HCT116 (cell line): ENCODE results near the gene HCST. TPM values are rescaled to one million over a fixed set of nuclear protein-coding genes. Genes with fewer than 3 reads are reported as not detected.

Source experiments
- ATAC-seq: fragments of 200-7000 bp; cut with Tn5 transposase; 2 replicates; pipeline ENCODE4 v1.9.1; 2020; ENCODE audit warnings: mild to moderate bottlenecking, moderate library complexity
- BruUV-seq: library from RNA; stranded (reverse); fragments of 400-500 nt; replicated peaks from 2 replicates; lab custom pipeline; 2021; lab: Mats Ljungman, UMichigan
- CTCF ChIA-PET: fragments of 300-600 bp; sonication (Branson Sonifier 250); formaldehyde crosslinking; loops from one replicate; lab custom pipeline; 2021; ENCODE audit warnings: antibody characterized with exemption; lab: Charles Lee
- POLR2A ChIA-PET: fragments of 300-600, 350-600 bp; sonication (Branson Sonifier 250); formaldehyde crosslinking; loops from one replicate; lab custom pipeline; 2021; ENCODE audit warnings: antibody characterized with exemption; lab: Charles Lee
- RAD21 ChIA-PET, 2 experiments: fragments of 300-600 bp; sonication (Branson Sonifier 250); formaldehyde crosslinking; loops; one replicate each; lab custom pipeline; 2023; ENCODE audit warnings: low total read pairs in 2 of 2; ENCODE audit not compliant: uncharacterized antibody in 2 of 2, unreplicated experiment in 2 of 2, low non-redundant PET in 1 of 2; lab: Charles Lee
- DNase-seq: peaks from one replicate; pipeline ENCODE4 v3.0.0-alpha.2; 2010; ENCODE audit warnings: low read depth, low spot score
- H2AFZ ChIP-seq: fragments of 200-600 bp; shearing (Covaris generic), sonication (generic); 2 replicates; pipeline ENCODE4 v1.6.1; 2017; ENCODE audit warnings: low read depth, mixed run types, mixed read lengths, antibody characterized with exemption, low read length; ENCODE audit not compliant: poor library complexity, severe bottlenecking
- H3K27ac ChIP-seq: 2 replicates; pipeline ENCODE4 v1.5.1; 2012; ENCODE audit warnings: low read depth, low read length
- H3K27me3 ChIP-seq: fragments of 200-600 bp; sonication (generic); 2 replicates; pipeline ENCODE4 v1.6.1; 2016; ENCODE audit warnings: mixed run types, low read length, mixed read lengths; ENCODE audit not compliant: insufficient read depth
- H3K36me3 ChIP-seq, 2 experiments: fragments of 200-500 bp in 1 of 2; fragments of 200-600 bp in 1 of 2; sonication (Bioruptor generic) in 1 of 2; sonication (generic) in 1 of 2; 2 replicates each; pipeline versions ENCODE4 v1.5.1 to v1.6.1; 2014 to 2016; ENCODE audit warnings: low read length in 2 of 2, inconsistent platforms in 1 of 2, mixed read lengths in 1 of 2, mixed run types in 1 of 2; ENCODE audit not compliant: insufficient read depth in 2 of 2, control insufficient read depth in 1 of 2
- H3K4me1 ChIP-seq, 2 experiments: fragments of 200-600 bp in 1 of 2; sonication (generic) in 1 of 2; 2 replicates each; pipeline versions ENCODE4 v1.5.1 to v1.6.1; 2012 to 2017; ENCODE audit warnings: low read length in 2 of 2, inconsistent platforms in 1 of 2, mild to moderate bottlenecking in 1 of 2, mixed read lengths in 1 of 2, mixed run types in 1 of 2, moderate library complexity in 1 of 2; ENCODE audit not compliant: insufficient read depth in 2 of 2, control insufficient read depth in 1 of 2
- H3K4me2 ChIP-seq: fragments of 200-600 bp; sonication (generic); 2 replicates; pipeline ENCODE4 v1.6.1; 2017; ENCODE audit warnings: mixed run types, low read length, mixed read lengths
- H3K4me3 ChIP-seq, 2 experiments: fragments of 200-600 bp in 1 of 2; sonication (generic) in 1 of 2; replicated peaks in 1 of 2; 2 replicates each; pipeline ENCODE4 v1.5.1; 2011 to 2016; ENCODE audit warnings: low read length in 2 of 2, control low read depth in 1 of 2, low read depth in 1 of 2, mild to moderate bottlenecking in 1 of 2, mixed read lengths in 1 of 2, mixed run types in 1 of 2
- H3K79me2 ChIP-seq: fragments of 200-600 bp; sonication (generic); 2 replicates; pipeline ENCODE4 v1.6.1; 2017; ENCODE audit warnings: mild to moderate bottlenecking, mixed run types, low read length, moderate library complexity, mixed read lengths; ENCODE audit not compliant: insufficient read depth
- H3K9ac ChIP-seq: fragments of 200-600 bp; sonication (generic); 2 replicates; pipeline ENCODE4 v1.6.1; 2016; ENCODE audit warnings: low read length, mixed read lengths
- H3K9me2 ChIP-seq: fragments of 200-600 bp; sonication (generic), shearing (Covaris generic); 2 replicates; pipeline ENCODE4 v1.6.1; 2017; ENCODE audit warnings: mixed run types, mild to moderate bottlenecking, moderate library complexity; ENCODE audit not compliant: insufficient read depth
- H3K9me3 ChIP-seq, 2 experiments: fragments of 200-500 bp in 1 of 2; fragments of 200-600 bp in 1 of 2; sonication (Bioruptor generic) in 1 of 2; sonication (generic) in 1 of 2; 2 replicates each; pipeline ENCODE4 v1.6.1; 2014 to 2017; ENCODE audit warnings: low read length in 2 of 2, mixed read lengths in 2 of 2, inconsistent platforms in 1 of 2, low read depth in 1 of 2, mild to moderate bottlenecking in 1 of 2, mixed run types in 1 of 2, moderate library complexity in 1 of 2; ENCODE audit not compliant: control insufficient read depth in 1 of 2, insufficient read depth in 1 of 2
- H4K20me1 ChIP-seq: fragments of 200-600 bp; sonication (generic), shearing (Covaris generic); 2 replicates; pipeline ENCODE4 v1.6.1; 2017; ENCODE audit warnings: mixed run types, mild to moderate bottlenecking, moderate library complexity; ENCODE audit not compliant: insufficient read depth
- ATF3 ChIP-seq: IDR thresholded peaks from 2 replicates; pipeline ENCODE4 v1.6.1; 2012
- CBX3 ChIP-seq: IDR thresholded peaks from 2 replicates; pipeline ENCODE4 v1.6.1; 2012; ENCODE audit warnings: low read depth
- CEBPB ChIP-seq: IDR thresholded peaks from 2 replicates; pipeline ENCODE4 v1.6.1; 2012; ENCODE audit warnings: low read depth
- ELF1 ChIP-seq: IDR thresholded peaks from 2 replicates; pipeline ENCODE4 v1.6.1; 2012; ENCODE audit warnings: low read depth, borderline replicate concordance
- EZH2 ChIP-seq: fragments of 200-600 bp; sonication (generic); IDR thresholded peaks from 2 replicates; pipeline ENCODE4 v1.6.1; 2017; ENCODE audit warnings: antibody characterized with exemption, mixed run types
- EZH2phosphoT487 ChIP-seq: fragments of 200-600 bp; IDR thresholded peaks from 2 replicates; pipeline ENCODE4 v1.6.1; 2018; ENCODE audit warnings: antibody characterized with exemption, borderline replicate concordance
- FOSL1 ChIP-seq: IDR thresholded peaks from 2 replicates; pipeline ENCODE4 v1.6.1; 2012; ENCODE audit warnings: low read depth
- MAX ChIP-seq: IDR thresholded peaks from 2 replicates; pipeline ENCODE4 v1.6.1; 2012
- POLR2AphosphoS5 ChIP-seq: IDR thresholded peaks from 2 replicates; pipeline ENCODE4 v1.6.1; 2011; ENCODE audit warnings: mild to moderate bottlenecking, low read depth, low read length, moderate library complexity
- SIN3A ChIP-seq: IDR thresholded peaks from 2 replicates; pipeline ENCODE4 v1.6.1; 2012; ENCODE audit warnings: low read depth
- SP1 ChIP-seq: IDR thresholded peaks from 2 replicates; pipeline ENCODE4 v1.6.1; 2012; ENCODE audit warnings: low read depth
- SRF ChIP-seq: IDR thresholded peaks from 2 replicates; pipeline ENCODE4 v1.6.1; 2012; ENCODE audit warnings: low read depth
- TCF7L2 ChIP-seq: IDR thresholded peaks from 2 replicates; pipeline ENCODE4 v1.7.0; 2011; ENCODE audit warnings: borderline replicate concordance, inconsistent platforms; ENCODE audit not compliant: insufficient read depth, insufficient read length; ENCODE audit errors: extremely low read depth
- YY1 ChIP-seq: IDR thresholded peaks from 2 replicates; pipeline ENCODE4 v1.6.1; 2011; ENCODE audit warnings: low read length, low read depth, moderate library complexity, mild to moderate bottlenecking; ENCODE audit not compliant: insufficient replicate concordance; ENCODE audit errors: extremely low read depth
- ZFX ChIP-seq: fragments of 450-650 bp; IDR thresholded peaks from 2 replicates; pipeline ENCODE4 v1.6.1; 2017
- ZNF274 ChIP-seq: fragments of 200-500 bp; sonication (Bioruptor generic); IDR thresholded peaks from 2 replicates; pipeline ENCODE4 v1.6.1; 2014; ENCODE audit warnings: mild to moderate bottlenecking, low read depth, low read length, inconsistent platforms
- intact Hi-C: fragments of 100-400 bp; cut with micrococcal nuclease; formaldehyde crosslinking; loops from 2 replicates; pipeline ENCODE4 v1.10.0; 2022
- total RNA-seq: library from RNA; stranded (reverse); gene quantifications from one replicate; pipeline ENCODE4 v1.2.1, GENCODE V29; 2021; ENCODE audit not compliant: unreplicated experiment
- TF ChIP-seq, protein P1 (sequence below): IDR thresholded peaks from 2 replicates; pipeline ENCODE4 v1.6.1; 2012; ENCODE audit warnings: low read depth

HCST gene
- total RNA-seq, 1 experiment from 2014 or later = 1.2 TPM

DNA sequence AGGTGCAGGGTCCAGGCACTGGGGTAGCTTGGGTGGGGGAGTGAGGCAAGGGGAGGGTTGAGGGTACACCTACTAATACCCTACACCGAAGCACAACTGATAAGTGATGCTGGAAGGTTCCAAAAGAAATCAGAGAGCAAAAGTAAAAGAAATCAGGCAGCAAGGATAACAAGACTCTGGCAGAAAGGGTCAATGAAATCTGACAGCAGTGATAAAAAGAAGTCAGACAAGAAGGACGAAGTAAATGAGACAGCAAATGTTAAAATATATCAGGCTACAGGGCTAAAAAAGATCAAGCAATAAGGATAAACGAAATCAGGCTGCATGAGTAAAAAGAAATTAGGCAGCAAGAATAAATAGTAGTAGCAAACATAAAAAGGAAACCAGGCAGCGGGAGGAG, 38.5 kb downstream of the HCST start:
- Histone ChIP-seq H3K36me3 (no peaks in the 10 kb centered on the region; a peak in 2 of 4 replicates), H3K4me3 (no peak overlapping the region), H3K4me2 (no peak overlapping the region), H3K27ac (no peak overlapping the region), H4K20me1 (no peaks in the 10 kb centered on the region), H3K9ac (no peak overlapping the region), H3K4me1 (peaks cover 11 to 15% of the 10 kb centered on the region in 2 experiments; a peak in 3 of 4 replicates), H3K9me3 (no peaks in the 10 kb centered on the region), H3K27me3 (no peaks in the 10 kb centered on the region), H2AFZ (no peak overlapping the region), H3K79me2 (peaks cover 20% of the 10 kb centered on the region), H3K9me2 (no peaks in the 10 kb centered on the region)
- BruUV-seq = no TSS peak
- RAD21 ChIA-PET = no interaction called here
- no peak for DNase-seq
- POLR2A ChIA-PET = interaction anchor here (0.6 kb wide), 1 partner anchor 430 kb away, joined by 3 read pairs; no protein-coding TSS in a partner anchor
- no peak for TF ChIP-seq CBX3
- intact Hi-C loops = no loop called here
- CTCF ChIA-PET = no interaction called here
- no peak for ATAC-seq

DNA sequence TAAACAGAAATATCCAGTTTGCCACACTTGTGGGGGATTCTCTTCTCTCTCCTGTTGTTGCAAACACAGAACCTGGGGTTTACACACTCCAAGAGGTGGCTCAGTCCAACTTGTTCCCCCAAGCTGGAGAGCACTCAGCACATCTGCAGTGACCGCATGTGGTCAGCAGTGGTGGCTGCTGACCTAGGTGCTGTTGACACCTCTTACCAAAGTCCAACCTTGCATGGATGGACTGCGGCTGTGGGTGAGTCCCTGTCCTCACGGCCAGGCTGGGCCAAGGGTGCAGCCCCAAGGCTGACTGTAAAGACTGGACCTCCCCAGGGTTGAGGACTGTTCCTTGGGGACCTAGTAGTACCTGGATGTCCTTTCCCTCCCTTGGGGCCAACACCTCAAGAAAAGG, 39.9 kb downstream of the HCST start:
- POLR2A ChIA-PET = no interaction called here
- H3K4me1 ChIP-seq = peaks cover 6 to 8% of the 10 kb centered on the region in 2 experiments; a peak in 3 of 4 replicates
- RAD21 ChIA-PET = no interaction called here
- no peak overlapping the region for H3K4me2 ChIP-seq
- H3K9me2 ChIP-seq = no peaks in the 10 kb centered on the region
- H2AFZ ChIP-seq = no peak overlapping the region
- H4K20me1 ChIP-seq = no peaks in the 10 kb centered on the region
- no peak overlapping the region for H3K27ac ChIP-seq
- H3K36me3 ChIP-seq = no peaks in the 10 kb centered on the region; a peak in 2 of 4 replicates
- no peak overlapping the region for H3K4me3 ChIP-seq
- CTCF ChIA-PET = no interaction called here
- DNase-seq (no peak), ATAC-seq (no peak)
- no peak overlapping the region for H3K9ac ChIP-seq
- TF ChIP-seq MAX (no peak), ELF1 (no peak), TCF7L2 (no peak), EZH2 (no peak), SIN3A (no peak), YY1 (no peak), FOSL1 (no peak), SRF (no peak), SP1 (no peak), POLR2AphosphoS5 (no peak), CEBPB (no peak), ZNF274 (no peak), EZH2phosphoT487 (no peak), ZFX (no peak), ATF3 (no peak)
- TF ChIP-seq, protein P1, sequence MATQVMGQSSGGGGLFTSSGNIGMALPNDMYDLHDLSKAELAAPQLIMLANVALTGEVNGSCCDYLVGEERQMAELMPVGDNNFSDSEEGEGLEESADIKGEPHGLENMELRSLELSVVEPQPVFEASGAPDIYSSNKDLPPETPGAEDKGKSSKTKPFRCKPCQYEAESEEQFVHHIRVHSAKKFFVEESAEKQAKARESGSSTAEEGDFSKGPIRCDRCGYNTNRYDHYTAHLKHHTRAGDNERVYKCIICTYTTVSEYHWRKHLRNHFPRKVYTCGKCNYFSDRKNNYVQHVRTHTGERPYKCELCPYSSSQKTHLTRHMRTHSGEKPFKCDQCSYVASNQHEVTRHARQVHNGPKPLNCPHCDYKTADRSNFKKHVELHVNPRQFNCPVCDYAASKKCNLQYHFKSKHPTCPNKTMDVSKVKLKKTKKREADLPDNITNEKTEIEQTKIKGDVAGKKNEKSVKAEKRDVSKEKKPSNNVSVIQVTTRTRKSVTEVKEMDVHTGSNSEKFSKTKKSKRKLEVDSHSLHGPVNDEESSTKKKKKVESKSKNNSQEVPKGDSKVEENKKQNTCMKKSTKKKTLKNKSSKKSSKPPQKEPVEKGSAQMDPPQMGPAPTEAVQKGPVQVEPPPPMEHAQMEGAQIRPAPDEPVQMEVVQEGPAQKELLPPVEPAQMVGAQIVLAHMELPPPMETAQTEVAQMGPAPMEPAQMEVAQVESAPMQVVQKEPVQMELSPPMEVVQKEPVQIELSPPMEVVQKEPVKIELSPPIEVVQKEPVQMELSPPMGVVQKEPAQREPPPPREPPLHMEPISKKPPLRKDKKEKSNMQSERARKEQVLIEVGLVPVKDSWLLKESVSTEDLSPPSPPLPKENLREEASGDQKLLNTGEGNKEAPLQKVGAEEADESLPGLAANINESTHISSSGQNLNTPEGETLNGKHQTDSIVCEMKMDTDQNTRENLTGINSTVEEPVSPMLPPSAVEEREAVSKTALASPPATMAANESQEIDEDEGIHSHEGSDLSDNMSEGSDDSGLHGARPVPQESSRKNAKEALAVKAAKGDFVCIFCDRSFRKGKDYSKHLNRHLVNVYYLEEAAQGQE = no peak
- no peaks in the 10 kb centered on the region for H3K9me3 ChIP-seq
- no peaks in the 10 kb centered on the region for H3K27me3 ChIP-seq
- BruUV-seq = no TSS peak
- intact Hi-C loops = no loop called here
- peaks cover 13% of the 10 kb centered on the region for H3K79me2 ChIP-seq
